Measurements from ENCODE around the gene DDX41.

GRCh38 chr5:177516601-177517568 lies at the start of gene DDX41:
- TF ChIP-seq, protein P1, sequence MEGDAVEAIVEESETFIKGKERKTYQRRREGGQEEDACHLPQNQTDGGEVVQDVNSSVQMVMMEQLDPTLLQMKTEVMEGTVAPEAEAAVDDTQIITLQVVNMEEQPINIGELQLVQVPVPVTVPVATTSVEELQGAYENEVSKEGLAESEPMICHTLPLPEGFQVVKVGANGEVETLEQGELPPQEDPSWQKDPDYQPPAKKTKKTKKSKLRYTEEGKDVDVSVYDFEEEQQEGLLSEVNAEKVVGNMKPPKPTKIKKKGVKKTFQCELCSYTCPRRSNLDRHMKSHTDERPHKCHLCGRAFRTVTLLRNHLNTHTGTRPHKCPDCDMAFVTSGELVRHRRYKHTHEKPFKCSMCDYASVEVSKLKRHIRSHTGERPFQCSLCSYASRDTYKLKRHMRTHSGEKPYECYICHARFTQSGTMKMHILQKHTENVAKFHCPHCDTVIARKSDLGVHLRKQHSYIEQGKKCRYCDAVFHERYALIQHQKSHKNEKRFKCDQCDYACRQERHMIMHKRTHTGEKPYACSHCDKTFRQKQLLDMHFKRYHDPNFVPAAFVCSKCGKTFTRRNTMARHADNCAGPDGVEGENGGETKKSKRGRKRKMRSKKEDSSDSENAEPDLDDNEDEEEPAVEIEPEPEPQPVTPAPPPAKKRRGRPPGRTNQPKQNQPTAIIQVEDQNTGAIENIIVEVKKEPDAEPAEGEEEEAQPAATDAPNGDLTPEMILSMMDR (conservative IDR thresholded peaks at IDR 0.05; ENCODE audit: low read depth, low read length), result no peak
- TF ChIP-seq EZH2phosphoT487 (IDR thresholded peaks at IDR 0.05; ENCODE audit: borderline replicate concordance, low read length), result no peak
- TF ChIP-seq EZH2 (IDR thresholded peaks at IDR 0.05; ENCODE audit: low read length, unreplicated experiment), result no peak
